DMS 273 (cell line): ENCODE measurements around the gene H2BW2.
"Not testable (repeated sequence)": the region's sequence is repeated elsewhere in the genome, so short reads cannot be mapped to it uniquely, and the experiment has no call there.

ENCODE experiments used
- DNase-seq: peaks from one replicate; lab custom pipeline; 2025; ENCODE audit not compliant: unreplicated experiment; lab: John Stamatoyannopoulos, UW

H2BW2 gene

DNA sequence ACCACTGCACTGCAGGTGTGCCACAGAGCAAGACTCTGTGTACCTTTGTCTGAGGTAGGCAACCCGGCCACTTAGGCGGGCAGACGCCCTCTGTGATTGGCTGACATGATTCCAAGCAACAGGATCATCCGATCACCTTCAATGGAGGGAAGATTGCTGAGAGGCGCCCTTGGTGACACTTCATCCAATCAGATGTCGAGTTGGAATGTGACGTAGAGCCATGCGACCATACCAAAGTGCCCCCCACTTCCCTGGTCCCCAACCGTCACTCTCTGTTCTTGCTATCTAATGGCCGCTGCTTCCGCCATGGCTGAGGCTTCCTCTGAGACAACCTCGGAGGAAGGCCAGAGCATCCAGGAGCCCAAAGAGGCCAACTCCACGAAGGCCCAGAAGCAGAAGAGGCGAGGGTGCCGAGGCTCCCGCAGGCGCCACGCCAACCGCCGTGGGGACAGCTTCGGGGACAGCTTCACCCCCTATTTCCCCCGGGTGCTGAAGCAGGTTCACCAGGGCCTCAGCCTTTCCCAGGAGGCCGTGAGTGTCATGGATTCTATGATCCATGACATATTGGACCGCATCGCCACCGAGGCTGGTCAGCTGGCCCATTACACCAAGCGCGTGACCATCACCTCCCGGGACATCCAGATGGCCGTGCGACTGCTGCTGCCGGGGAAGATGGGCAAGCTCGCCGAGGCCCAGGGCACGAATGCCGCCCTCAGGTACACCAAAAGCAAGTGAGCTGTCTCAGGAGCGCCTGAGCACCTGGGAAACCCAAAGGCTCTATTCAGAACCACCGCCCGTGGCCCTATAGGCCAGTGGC, at the start of gene H2BW2:
Gene H2BW2 (plus strand): TSS at position 268 of the 817 bp plus-strand sequence. CDS start 39 bp downstream, at position 307.
- no peak for DNase-seq

DNA sequence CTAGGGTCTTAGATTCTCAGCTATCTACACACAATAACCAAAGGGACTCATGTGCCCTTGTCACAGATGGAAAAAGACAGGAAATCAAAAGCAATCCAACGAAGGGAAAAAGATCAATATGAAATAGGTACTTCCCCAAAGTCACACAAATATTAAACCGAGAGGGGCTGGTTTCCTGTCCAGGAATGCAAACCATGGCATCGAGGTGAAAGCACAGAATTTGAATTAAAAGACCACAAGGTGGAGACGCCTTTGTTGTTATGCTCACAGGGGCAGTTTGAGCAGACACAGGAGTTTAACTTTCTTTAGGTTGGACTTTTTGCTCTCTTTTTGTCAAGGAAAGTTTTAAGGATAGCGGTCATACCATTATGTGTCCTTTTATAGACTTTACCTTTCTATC, 40.5 kb upstream of the H2BW2 start:
- DNase-seq: no peak

DNA sequence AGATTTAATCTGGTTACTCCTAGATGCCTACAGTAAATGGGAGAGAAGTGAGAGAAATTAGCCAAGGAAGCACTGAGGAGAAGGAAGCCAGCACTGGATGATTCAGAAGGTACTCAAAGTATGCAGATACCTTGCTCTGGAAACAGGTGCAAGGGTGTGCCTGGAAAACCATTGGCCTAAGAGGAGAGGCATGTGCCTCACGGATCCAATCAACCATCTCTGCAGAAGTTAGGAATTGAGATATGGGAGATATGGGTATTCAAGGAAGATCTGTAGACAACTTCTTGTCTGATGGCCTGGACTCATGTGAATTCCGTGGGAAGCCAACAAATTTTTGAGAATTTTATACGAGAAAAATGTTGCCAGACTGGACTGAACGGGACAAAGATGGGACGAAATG, 30.9 kb upstream of the H2BW2 start:
- DNase-seq: no peak

DNA sequence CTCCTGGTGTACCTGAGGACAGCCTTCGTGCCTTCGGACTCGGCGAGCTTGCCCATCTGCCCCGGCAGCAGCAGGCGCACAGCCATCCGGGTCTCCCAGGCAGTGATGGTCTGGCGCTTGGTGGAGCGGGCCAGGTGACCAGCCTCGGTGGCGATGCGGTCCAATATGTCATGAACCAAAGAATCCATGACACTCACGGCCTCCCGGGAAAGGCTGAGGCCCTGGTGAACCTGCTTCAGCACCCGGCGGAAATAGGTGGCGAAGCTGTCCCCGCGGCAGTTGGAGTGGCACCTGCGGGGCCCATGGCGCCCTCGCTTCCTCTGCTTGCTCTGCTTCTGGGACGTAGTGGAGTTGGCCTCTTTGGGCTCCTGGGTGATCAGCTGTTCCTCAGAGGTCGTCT, 26.6 kb upstream of the H2BW2 start:
- DNase-seq: no peak

DNA sequence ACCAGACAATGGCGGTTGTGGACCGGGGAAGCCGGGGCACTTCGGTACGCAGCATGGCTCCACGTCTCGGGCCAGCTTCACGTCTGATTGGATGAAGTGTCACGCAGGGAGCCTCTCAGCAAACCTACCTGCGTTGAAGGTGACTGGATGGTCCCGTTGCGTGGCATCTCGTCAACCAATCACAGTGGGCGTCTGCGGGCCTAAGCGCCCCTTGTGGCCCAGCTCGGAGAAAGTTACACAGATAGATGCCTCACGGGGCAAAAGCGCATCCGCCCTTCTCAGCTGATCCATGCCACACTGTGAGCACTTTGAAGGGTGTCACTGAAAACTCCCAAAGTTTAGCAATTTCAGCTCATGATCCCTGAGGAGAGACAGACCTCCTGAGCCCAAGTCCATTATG, 26.1 kb upstream of the H2BW2 start, which contains the start of gene H2BW1:
Gene H2BW1 (minus strand): TSS at position 103 of the 400 bp plus-strand sequence. CDS start 132 bp downstream, outside the sequence.
- no peak for DNase-seq

DNA sequence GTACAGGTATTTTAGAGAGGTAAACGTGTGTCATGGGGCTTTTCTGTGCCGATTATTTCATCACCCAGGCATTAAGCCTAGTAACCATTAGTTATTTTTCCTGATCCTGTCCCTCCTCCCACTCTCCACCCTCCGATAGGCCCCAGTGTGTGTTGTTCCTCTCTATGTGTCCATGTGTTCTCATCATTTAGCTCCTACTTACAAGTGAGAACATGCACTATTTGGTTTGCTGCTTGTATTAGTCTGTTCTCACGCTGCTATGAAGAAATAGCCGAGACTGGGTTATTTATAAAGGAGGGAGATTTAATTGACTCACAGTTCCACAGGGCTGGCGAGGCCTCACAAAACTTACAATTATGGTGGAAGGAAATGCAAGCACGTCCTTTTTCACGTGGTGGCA, 24.2 kb upstream of the H2BW2 start:
- not testable (repeated sequence) for DNase-seq

DNA sequence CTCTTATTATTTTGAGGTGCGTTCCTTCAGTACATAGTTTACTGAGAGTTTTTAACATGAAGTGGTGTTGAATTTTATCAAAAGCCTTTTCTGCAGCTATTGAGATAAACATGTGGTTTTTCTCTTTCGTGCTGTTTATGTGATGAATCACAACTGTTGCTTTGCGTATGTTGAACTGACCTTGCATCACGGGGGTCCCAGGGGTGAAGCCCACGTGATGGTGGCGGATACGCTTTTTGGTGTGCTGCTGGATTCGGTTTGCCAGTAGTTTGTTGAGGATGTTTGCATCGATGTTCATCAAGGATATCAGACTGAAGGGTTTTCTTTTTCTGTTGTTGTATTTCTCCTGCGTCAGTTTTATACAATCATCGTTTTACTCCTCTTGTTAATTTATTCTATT, 21.6 kb upstream of the H2BW2 start:
- DNase-seq: no peak

DNA sequence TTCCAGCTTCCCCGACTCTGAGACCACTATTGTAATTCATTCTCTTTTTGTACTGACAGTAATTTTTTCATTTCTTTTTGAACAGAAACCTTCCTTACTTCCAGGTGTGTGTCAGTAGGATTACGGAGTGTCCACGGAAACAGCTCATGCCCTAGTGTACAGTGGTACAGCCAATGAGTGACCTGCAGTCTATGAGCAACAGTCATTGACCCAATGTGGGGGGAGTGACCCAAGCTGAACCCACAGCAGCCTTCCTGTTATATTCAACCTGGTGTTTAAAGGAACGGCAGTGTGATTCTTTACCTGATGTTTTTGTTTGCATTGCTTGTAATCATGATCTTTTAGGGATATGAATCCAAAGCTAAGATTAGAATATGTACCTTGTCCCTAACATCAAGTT, 1.2 kb downstream of the H2BW2 start:
- DNase-seq: no peak

DNA sequence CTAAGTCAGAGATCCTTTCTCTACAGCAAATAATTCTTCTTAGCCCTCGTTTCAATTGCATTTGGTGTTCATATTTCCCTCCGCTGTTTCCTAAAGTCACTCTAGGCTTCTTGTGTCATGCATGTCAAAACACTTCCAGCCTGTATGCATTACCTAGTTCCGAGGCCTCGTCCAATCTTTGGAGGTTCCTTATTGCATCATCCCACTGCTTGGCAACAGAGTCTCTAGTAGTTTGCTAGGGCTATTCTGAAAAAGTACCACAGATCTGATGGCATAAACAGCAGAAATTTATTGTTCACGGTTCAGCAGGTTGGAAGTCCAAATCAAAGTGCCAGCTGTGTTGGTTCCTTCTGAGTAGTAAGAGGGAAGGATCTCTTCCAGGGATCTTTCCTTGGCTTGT, 5.9 kb downstream of the H2BW2 start:
- DNase-seq: no peak

DNA sequence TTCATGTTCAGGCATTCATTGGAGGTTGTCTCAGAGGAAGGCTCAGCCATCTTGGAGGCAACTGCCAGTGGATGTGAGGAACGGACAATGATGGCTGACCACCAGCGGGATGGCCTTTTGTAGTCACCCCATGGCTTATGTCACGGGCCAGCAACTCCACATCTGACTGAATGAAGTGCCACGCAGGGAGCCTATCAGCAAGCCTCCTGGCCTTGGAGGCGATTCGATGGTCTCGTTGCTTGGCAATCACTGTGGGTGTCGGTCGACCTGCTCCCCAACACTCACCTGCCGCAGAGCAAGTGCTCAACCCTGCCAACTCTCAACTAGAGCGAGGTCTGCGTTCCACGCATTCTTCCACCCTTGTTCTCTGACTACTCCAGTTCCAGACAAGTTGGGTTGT, 7.4 kb downstream of the H2BW2 start:
- DNase-seq: no peak

DNA sequence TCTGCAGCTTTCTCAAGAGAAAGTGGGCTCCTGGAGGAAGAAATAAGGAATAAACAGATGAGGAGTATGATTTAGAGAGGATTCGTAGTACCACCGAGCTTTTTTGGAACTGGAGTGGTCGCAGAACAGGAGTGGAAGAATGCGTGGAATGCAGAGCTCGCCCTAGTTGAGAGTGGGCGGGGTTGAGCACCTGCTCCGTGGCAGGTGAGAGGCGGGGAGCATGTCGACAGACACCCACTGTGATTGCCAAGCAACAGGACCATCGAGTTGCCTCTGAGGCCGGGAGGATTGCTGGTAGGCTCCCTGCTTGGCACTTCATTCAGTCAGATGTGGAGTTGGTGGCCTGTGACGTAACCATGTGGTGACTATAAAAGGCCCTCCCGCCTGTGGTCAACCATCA, 15.2 kb downstream of the H2BW2 start:
- DNase-seq: not testable (repeated sequence)

DNA sequence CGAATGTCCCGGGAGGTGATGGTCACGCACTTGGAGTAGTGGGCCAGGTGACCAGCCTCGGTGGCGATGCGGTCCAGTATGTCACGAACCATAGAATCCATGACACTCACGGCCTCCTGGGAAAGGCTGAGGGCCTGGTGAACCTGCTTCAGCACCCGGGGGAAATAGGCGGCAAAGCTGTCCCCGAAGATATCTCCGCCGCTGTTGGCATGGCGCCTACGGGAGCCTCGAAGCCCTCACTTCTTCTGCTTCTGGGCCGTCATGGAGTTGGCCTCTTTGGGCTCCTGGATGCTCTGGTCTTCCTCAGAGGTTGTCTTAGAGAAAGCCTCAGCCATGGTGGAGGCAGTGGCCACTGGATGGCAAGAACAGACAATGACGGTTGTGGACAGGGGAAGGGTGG, 22.9 kb downstream of the H2BW2 start:
- not testable (repeated sequence) for DNase-seq

DNA sequence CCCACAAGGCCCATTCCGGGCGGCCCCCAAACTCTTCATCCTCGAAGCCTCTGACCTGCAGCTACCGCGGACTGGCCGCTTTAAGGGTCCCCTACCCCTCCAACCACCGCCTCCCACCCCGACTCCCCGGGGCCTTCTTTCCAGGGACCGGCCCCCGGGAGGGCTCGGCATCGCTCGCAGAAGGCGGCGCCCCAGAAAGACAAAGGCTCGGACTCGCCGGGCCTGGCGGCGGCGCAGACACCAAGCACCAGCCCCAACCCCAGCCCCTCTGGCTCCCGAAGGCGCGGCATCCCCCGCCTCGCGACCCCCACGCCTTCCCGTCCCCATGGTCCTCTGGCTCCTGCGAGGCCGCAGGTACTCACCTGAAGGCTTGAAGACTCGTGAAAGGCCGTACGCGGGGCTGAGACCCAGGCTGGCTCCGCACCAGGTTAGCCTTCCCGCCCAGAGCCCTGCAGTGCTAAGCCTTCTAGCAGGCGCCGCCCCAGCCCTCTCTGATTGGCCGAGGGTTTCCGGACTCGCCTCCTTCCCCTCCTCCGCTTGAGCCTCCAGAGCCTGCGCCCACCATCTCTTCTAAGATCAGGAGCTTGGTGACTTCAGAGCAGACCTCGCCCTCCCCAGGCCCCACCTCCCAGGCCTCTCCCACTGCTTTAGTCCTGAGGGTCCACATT, 36.2 kb downstream of the H2BW2 start, which contains the start of gene TMSB15C:
Gene TMSB15C (minus strand): TSS at position 459 of the 668 bp plus-strand sequence.
- not testable (repeated sequence) for DNase-seq

DNA sequence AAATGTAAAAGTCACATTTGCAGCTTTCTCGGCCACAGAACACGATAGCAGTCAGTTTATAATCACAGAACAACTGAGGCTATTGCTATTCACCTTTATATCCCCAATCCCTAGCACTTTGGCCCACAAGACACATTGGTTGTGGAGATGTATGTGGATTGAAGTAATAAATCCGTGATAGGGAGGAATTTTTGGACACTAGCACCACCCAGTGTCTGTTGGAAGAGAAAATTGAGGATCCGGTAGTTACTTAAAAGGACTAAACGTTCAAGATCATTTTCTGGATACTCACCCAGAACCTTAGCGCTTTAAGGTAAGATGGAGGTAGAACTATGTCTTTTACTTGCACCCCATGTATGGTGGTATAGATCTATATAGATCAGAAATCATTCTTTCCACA, 38.1 kb downstream of the H2BW2 start:
- DNase-seq: not testable (repeated sequence)

DNA sequence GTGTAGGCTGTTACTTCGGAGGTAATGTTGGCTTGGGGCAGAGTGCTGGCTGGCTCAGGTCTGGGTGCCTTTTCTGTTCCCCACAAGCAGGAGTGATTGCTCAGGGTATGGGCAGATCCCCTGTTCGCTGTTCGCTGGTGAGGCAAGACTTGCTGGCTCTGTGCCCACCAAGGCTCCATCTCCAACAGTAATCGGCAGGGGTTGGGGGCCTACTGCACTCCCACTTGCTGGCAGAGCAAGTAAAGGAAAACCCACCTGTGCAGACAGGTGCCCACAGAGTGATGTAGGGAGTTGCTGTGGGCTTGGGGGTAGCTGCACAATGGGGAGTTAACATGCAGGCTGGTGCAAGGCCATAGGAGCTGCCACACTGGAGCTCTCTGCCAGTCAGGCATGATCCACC, 44.3 kb downstream of the H2BW2 start:
- no peak for DNase-seq

DNA sequence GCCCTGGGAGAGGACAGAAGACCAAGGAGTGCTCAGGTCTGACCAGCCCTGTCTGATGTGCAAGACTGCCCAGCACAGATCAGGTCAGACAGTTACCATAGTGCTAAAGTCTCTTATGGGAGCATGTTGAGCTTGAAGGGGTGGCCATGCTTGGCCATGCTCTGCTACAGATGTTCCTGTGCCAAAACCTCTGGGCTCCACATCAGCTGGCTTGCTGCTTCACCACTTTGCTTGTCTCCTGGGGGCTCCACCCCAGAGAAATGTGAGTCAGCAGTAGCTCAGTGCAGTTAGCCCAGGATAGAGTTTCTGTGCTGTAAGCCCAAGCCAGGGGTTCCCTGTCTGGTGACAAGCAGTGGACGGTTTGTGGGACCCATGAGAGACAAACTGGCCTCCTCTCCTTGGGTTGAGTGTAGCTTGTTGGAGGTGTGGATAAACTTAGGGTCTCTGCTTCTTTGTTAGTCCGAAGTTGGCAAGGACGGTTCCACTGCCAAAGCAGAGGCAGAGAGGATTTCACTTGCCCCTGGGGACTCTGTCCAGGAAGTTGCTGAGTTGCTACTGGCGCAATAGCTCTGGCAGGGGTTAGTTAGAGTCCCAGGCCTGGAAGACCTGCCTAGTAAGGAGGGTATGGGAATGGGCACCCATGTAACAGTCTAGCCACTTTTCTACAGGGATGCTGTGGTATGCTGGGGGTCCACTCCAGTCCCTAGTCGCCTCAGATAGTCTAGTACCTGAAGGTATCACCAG, 45.0 kb downstream of the H2BW2 start:
- no peak for DNase-seq

DNA sequence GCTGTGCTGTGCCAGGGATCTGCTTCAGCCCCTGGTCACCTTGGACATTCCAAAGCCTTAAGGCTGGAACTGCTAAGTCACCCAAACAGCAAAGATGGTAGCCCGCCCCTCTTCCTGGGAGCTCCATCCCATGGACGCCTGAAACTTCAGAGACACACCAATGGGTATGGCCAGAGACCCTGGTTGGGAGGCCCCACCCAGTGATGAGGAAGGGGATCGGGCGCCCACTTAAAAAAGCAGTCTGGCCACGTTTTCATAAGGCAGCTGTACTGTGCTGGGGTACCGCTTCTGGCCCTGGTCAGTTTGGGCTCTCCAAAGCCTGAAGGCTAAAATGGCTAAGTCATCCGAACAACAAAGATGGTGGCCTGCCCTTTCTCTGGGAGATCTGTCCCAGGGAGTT, 45.7 kb downstream of the H2BW2 start:
- DNase-seq: no peak

DNA sequence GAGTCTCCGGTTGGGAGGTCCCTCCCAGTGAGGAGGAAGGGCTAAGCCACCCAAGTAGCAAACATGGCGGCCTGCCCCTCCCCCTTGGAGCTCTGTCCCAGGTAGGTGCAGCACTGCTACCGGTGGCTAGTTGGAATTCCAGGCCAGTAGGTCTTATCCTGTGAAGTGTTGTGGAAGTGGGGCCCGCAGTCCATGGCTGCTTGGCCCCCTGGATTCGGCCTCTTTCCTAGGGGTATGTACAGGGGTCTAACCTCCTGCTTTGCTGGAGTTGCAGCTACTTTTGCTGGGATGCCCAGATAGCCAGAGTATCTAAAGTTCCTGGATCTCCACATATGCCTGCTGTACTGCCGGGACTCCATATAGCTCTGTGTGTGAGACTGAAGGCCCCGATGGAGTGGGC, 46.2 kb downstream of the H2BW2 start:
- DNase-seq: no peak
